ENCODE measurements around the gene SLC8A1. TPM values are rescaled to one million over a fixed set of nuclear protein-coding genes. Genes with fewer than 3 reads are reported as not detected.

SLC8A1 gene
- total and polyA plus RNA-seq, 3 donors from 2014 or later = 1.4 to 3.6 (median 3.2) TPM

DNA sequence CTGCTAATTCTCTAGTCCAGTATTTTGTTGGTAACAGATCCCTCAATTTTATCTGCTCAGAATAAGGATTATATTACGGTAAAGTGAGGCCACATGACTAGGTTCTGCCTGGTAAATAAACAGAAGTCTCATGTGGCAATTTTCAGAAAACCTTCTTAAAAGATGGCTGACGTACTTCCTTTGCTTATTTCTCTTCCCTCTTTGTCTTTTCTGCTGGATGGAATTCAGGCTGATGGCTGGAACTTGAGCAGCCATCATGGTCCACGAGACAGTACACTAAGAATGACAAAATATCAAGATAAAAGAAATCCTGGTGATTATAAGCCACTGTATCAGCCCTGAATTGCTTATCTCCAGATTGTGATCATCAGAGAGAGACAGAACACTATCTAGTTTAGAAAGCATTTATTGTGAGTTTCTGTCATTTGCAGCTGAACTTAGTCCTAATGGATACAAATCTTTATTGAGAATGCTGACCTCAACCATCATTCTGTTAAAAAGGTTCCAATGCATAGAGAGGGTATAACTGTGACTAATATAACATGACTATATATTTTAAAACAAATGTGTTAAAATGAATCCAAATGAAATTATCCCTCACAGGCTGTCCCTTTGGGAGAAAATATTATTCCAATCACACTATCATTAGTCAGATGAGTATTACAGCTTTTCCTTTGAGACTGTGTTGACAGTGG is 31.8 kb upstream of the SLC8A1 start:
- intact Hi-C loops (cut with DNase I; ENCODE audit: low total_unique reads) = no loop called here
- no peak for DNase-seq
- Histone ChIP-seq H3K9me3 (no peaks in the 10 kb centered on the region), H3K27me3 (no peaks in the 10 kb centered on the region), H3K36me3 (ENCODE audit: low read depth, missing control alignments) (no peaks in the 10 kb centered on the region), H3K4me1 (no peaks in the 10 kb centered on the region), H3K4me3 (no peak overlapping the region), H3K27ac (no peak overlapping the region)
- 54 to 87% methylated on average over 3 of the region's 3 CpGs for WGBS, 2 donors
- TF ChIP-seq, protein P1, sequence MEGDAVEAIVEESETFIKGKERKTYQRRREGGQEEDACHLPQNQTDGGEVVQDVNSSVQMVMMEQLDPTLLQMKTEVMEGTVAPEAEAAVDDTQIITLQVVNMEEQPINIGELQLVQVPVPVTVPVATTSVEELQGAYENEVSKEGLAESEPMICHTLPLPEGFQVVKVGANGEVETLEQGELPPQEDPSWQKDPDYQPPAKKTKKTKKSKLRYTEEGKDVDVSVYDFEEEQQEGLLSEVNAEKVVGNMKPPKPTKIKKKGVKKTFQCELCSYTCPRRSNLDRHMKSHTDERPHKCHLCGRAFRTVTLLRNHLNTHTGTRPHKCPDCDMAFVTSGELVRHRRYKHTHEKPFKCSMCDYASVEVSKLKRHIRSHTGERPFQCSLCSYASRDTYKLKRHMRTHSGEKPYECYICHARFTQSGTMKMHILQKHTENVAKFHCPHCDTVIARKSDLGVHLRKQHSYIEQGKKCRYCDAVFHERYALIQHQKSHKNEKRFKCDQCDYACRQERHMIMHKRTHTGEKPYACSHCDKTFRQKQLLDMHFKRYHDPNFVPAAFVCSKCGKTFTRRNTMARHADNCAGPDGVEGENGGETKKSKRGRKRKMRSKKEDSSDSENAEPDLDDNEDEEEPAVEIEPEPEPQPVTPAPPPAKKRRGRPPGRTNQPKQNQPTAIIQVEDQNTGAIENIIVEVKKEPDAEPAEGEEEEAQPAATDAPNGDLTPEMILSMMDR (IDR thresholded peaks at IDR 0.05) = no peak
- no peak for TF ChIP-seq POLR2A (IDR thresholded peaks at IDR 0.05)

GRCh38 chr2:40480596-40480995 is 28.7 kb upstream of the SLC8A1 start:
- H3K4me3 ChIP-seq = no peak overlapping the region
- DNase-seq = no peak
- no peaks in the 10 kb centered on the region for H3K27me3 ChIP-seq
- 93 to 95% methylated on average over 5 of the region's 5 CpGs for WGBS, 2 donors
- intact Hi-C loops (cut with DNase I; ENCODE audit: low total_unique reads) = no loop called here
- H3K36me3 ChIP-seq (ENCODE audit: low read depth, missing control alignments) = no peaks in the 10 kb centered on the region
- TF ChIP-seq, protein P1 (IDR thresholded peaks at IDR 0.05) = no peak
- TF ChIP-seq POLR2A (IDR thresholded peaks at IDR 0.05) = no peak
- no peaks in the 10 kb centered on the region for H3K4me1 ChIP-seq
- H3K27ac ChIP-seq = no peak overlapping the region
- no peaks in the 10 kb centered on the region for H3K9me3 ChIP-seq

DNA sequence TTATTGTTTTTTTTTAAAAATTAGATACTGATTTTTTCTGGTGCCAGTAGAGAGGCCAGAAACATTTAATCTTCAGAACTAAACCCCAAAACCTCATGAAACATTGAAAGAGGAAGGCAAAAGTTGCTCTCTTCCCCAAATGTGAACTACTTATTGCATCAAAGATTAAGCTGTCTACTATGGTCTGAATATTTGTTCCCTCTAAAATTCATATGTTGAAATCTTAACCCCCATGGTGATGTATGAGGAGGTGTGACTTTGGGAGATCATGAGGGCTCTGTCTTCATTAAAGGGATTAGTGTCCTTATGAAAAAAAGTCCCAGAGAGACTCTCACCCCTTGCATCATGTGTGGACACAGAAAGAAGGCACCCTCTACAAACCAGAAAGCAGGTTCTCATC is 28.2 kb upstream of the SLC8A1 start:
- intact Hi-C loops (cut with DNase I; ENCODE audit: low total_unique reads) = no loop called here
- Histone ChIP-seq H3K4me1 (no peaks in the 10 kb centered on the region), H3K27me3 (no peaks in the 10 kb centered on the region), H3K27ac (no peak overlapping the region), H3K36me3 (ENCODE audit: low read depth, missing control alignments) (no peaks in the 10 kb centered on the region), H3K9me3 (no peaks in the 10 kb centered on the region), H3K4me3 (no peak overlapping the region)
- DNase-seq = no peak
- TF ChIP-seq, protein P1 (IDR thresholded peaks at IDR 0.05) = no peak
- TF ChIP-seq POLR2A (IDR thresholded peaks at IDR 0.05) = no peak

DNA sequence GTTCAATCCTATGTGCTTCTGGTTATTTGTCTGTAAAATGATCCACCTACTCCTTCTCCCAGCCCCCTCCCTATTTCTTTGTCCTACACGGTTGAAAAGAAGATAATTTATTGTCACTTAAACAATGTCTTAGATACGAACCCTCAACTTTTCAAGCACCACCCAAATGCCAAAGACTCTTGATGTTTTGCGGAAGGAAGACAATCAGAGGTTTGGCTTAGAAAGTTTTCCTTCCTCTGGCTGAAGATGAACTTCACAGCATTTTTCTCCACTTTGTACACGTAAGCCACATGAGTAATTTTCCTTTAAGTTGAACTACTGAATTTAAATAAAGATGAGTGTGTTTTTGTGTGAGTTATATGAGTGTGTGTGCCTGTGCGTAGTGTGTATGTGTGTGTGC is 25.5 kb upstream of the SLC8A1 start:
- H3K4me1 ChIP-seq = no peaks in the 10 kb centered on the region
- intact Hi-C loops (cut with DNase I; ENCODE audit: low total_unique reads) = no loop called here
- no peaks in the 10 kb centered on the region for H3K27me3 ChIP-seq
- DNase-seq = no peak
- no peak overlapping the region for H3K4me3 ChIP-seq
- WGBS, 2 donors = 62 to 68% methylated on average over 5 of the region's 5 CpGs
- H3K27ac ChIP-seq = no peak overlapping the region
- TF ChIP-seq, protein P1 (IDR thresholded peaks at IDR 0.05) = no peak
- no peak for TF ChIP-seq POLR2A (IDR thresholded peaks at IDR 0.05)
- H3K9me3 ChIP-seq = no peaks in the 10 kb centered on the region
- H3K36me3 ChIP-seq (ENCODE audit: low read depth, missing control alignments) = no peaks in the 10 kb centered on the region

- WGBS, 2 donors = 90 to 96% methylated on average over 1 of the region's 1 CpG
- Histone ChIP-seq H3K36me3 (ENCODE audit: low read depth, missing control alignments) (no peaks in the 10 kb centered on the region), H3K4me1 (no peaks in the 10 kb centered on the region), H3K27me3 (no peaks in the 10 kb centered on the region), H3K4me3 (no peak overlapping the region), H3K27ac (no peak overlapping the region), H3K9me3 (no peaks in the 10 kb centered on the region)
- DNase-seq = no peak
- TF ChIP-seq, protein P1 (IDR thresholded peaks at IDR 0.05) = no peak
- TF ChIP-seq POLR2A (IDR thresholded peaks at IDR 0.05) = no peak
- intact Hi-C loops (cut with DNase I; ENCODE audit: low total_unique reads) = no loop called here
Observed at GRCh38 chr2:40476436-40476835, 24.5 kb upstream of the SLC8A1 start.

All from testis (tissue), 3 donors.